Activated B cell treated with CpG ODN at 0.5 μM for 24 hours (primary cell): Measurements from ENCODE around the gene ARRB1. TPM values are rescaled to one million over a fixed set of nuclear protein-coding genes. Genes with fewer than 3 reads are reported as not detected.
"Not testable (repeated sequence)": the region's sequence is repeated elsewhere in the genome, so short reads cannot be mapped to it uniquely, and the experiment has no call there.

ENCODE experiments used
- ATAC-seq: fragments of 200-7000 bp; cut with Tn5 transposase; one replicate; pipeline ENCODE4 v1.10.0; 2021; ENCODE audit warnings: low read depth, mild to moderate bottlenecking, moderate library complexity
- CTCF ChIA-PET: fragments of 350-600 bp; sonication (Branson Sonifier 250); formaldehyde crosslinking; loops from one replicate; lab custom pipeline; 2021; ENCODE audit warnings: antibody characterized with exemption; lab: Charles Lee
- POLR2A ChIA-PET: fragments of 350-600 bp; sonication (Branson Sonifier 250); formaldehyde crosslinking; loops from one replicate; lab custom pipeline; 2021; ENCODE audit warnings: antibody characterized with exemption; lab: Charles Lee
- DNase-seq: peaks from one replicate; pipeline ENCODE4 v3.0.0; 2022
- H3K27ac Mint-ChIP-seq: one replicate; pipeline ENCODE4 v1.8.0; 2020; ENCODE audit warnings: mixed read lengths
- H3K27me3 Mint-ChIP-seq: one replicate; pipeline ENCODE4 v1.8.0; 2021; ENCODE audit warnings: mixed read lengths
- H3K36me3 Mint-ChIP-seq: one replicate; pipeline ENCODE4 v1.8.0; 2021; ENCODE audit warnings: low read depth, mixed read lengths
- H3K4me1 Mint-ChIP-seq: one replicate; pipeline ENCODE4 v1.8.0; 2021; ENCODE audit warnings: mixed read lengths
- H3K4me3 Mint-ChIP-seq: one replicate; pipeline ENCODE4 v1.8.0; 2020; ENCODE audit warnings: mild to moderate bottlenecking, mixed read lengths
- H3K9me3 Mint-ChIP-seq: one replicate; pipeline ENCODE4 v1.8.0; 2020; ENCODE audit warnings: mixed read lengths
- intact Hi-C: fragments of 100-400 bp; cut with micrococcal nuclease; formaldehyde crosslinking; loops from one replicate; pipeline ENCODE4 v1.15.1; 2024
- total RNA-seq: library from RNA; stranded (reverse); gene quantifications from 2 replicates; pipeline ENCODE4 v1.2.3, GENCODE V29; 2022
- TF ChIP-seq, protein P1 (sequence below): fragments of 200-600 bp; IDR thresholded peaks from one replicate; pipeline ENCODE4 v1.8.0; 2022; ENCODE audit warnings: antibody characterized with exemption, mild to moderate bottlenecking

The ARRB1 gene
- total RNA-seq, 1 donor from 2014 or later: 0.62 TPM

DNA sequence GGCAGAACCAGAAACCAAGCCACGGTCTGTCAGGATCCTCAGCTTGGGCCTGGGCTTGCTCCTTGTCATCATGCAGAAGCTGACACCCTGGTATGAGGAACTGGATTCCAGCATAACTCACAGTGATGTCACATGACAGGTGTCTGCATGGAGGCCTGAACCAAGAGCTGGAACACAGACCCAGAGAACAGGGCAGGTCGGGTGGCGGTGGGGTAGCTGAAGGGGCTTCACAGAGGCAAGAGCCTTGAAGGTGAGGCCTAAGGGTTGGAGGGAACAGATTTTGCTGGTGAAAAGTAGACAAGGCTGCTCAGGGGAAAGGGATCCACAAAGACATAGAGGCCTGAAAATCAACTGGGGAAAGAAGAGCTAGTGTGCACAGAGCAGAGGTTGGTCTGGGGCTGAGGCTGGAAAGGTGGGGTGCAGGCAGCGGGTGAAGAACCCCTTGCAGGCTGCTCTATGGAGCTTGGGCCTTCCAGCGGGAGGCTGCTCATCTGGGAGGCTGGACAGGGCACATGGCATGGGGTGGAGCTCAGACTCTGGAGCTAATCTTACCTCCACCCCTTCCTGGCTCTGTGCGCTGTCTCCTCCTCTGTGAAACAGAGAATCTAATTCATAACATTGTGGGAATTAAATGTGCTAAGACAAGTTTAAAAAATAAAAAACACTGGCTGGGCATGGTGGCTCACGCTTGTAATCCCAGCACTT lies 29.4 kb upstream of the ARRB1 start:
- intact Hi-C loops: loop anchor here (5.0 to 10.0 kb wide), 2 partner anchors 454 to 934 kb away; no protein-coding TSS in a partner anchor
- ChIA-PET CTCF (interaction anchor here (9.8 kb wide), 1 partner anchor 101 kb away, joined by 177 read pairs; no protein-coding TSS in a partner anchor), POLR2A (no interaction called here)
- ATAC-seq: no peak
- Mint-ChIP-seq H3K4me3 (no peak overlapping the region), H3K36me3 (no peaks in the 10 kb centered on the region), H3K27ac (no peak overlapping the region), H3K4me1 (peaks cover 4% of the 10 kb centered on the region), H3K9me3 (no peaks in the 10 kb centered on the region), H3K27me3 (peaks cover 9% of the 10 kb centered on the region)
- no peak for DNase-seq
- TF ChIP-seq, protein P1, sequence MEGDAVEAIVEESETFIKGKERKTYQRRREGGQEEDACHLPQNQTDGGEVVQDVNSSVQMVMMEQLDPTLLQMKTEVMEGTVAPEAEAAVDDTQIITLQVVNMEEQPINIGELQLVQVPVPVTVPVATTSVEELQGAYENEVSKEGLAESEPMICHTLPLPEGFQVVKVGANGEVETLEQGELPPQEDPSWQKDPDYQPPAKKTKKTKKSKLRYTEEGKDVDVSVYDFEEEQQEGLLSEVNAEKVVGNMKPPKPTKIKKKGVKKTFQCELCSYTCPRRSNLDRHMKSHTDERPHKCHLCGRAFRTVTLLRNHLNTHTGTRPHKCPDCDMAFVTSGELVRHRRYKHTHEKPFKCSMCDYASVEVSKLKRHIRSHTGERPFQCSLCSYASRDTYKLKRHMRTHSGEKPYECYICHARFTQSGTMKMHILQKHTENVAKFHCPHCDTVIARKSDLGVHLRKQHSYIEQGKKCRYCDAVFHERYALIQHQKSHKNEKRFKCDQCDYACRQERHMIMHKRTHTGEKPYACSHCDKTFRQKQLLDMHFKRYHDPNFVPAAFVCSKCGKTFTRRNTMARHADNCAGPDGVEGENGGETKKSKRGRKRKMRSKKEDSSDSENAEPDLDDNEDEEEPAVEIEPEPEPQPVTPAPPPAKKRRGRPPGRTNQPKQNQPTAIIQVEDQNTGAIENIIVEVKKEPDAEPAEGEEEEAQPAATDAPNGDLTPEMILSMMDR: no peak

- H3K4me3 Mint-ChIP-seq: no peak overlapping the region
- H3K4me1 Mint-ChIP-seq: peaks cover 4% of the 10 kb centered on the region
- ChIA-PET CTCF (interaction anchor here (9.8 kb wide), 1 partner anchor 101 kb away, joined by 177 read pairs; no protein-coding TSS in a partner anchor), POLR2A (no interaction called here)
- ATAC-seq (no peak), DNase-seq (no peak)
- no peak overlapping the region for H3K27ac Mint-ChIP-seq
- intact Hi-C loops: loop anchor here (5.0 to 10.0 kb wide), 2 partner anchors 453 to 935 kb away; no protein-coding TSS in a partner anchor
- H3K9me3 Mint-ChIP-seq: no peaks in the 10 kb centered on the region
- no peaks in the 10 kb centered on the region for H3K36me3 Mint-ChIP-seq
- TF ChIP-seq, protein P1: no peak
- H3K27me3 Mint-ChIP-seq: peaks cover 10% of the 10 kb centered on the region
These were observed 28.8 kb upstream of the ARRB1 start for GRCh38 chr11:75380245-75380644.

DNA sequence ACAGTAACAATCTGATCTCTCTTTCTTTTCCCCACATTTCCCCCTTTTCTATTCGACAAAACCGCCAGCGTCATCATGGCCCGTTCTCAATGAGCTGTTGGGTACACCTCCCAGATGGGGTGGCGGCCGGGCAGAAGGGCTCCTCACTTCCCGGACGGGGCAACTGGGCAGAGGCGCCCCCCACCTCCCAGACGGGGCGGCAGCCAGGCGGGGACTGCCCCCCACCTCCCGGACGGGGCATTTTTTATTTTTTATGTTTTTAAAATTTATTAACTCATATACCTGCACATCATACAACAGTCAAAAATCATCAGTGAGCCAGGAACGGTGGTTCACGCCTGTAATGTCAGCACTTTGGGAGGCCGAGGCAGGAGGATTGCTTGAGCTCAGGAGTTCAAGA lies 27.3 kb upstream of the ARRB1 start:
- H3K36me3 Mint-ChIP-seq, H3K4me3 Mint-ChIP-seq, H3K27ac Mint-ChIP-seq, H3K4me1 Mint-ChIP-seq, H3K27me3 Mint-ChIP-seq, ATAC-seq, DNase-seq, intact Hi-C loops, CTCF ChIA-PET, H3K9me3 Mint-ChIP-seq: not testable (repeated sequence)
- POLR2A ChIA-PET: interaction anchor here (0.6 kb wide), 1 partner anchor 19 kb away, joined by 6 read pairs; no protein-coding TSS in a partner anchor

DNA sequence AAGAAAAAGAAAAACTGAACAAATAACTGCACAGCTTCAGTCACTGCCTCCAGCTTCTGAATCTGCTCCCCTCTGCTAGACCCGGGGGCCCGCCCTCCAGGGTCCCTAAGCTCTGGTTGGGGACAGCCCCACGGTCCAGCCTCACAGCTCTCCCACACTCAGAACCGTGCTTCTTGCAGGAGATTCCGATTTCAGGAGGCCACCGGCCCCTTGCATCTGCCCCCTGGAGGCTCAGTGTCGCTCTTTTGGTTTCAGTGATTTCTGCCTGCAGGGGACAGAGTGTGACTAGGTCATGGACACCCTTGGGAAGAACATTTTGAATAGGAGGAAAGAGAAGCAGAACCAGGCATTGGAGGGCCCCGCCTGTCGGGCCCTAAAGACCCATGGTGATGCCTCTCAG lies 24.7 kb upstream of the ARRB1 start:
- TF ChIP-seq, protein P1: no peak
- ATAC-seq: no peak
- ChIA-PET POLR2A (no interaction called here), CTCF (no interaction called here)
- no peak overlapping the region for H3K27ac Mint-ChIP-seq
- intact Hi-C loops: no loop called here
- H3K27me3 Mint-ChIP-seq: peaks cover 8% of the 10 kb centered on the region
- no peaks in the 10 kb centered on the region for H3K36me3 Mint-ChIP-seq
- H3K4me3 Mint-ChIP-seq: no peak overlapping the region
- DNase-seq: no peak
- H3K4me1 Mint-ChIP-seq: no peaks in the 10 kb centered on the region
- H3K9me3 Mint-ChIP-seq: no peaks in the 10 kb centered on the region

- ATAC-seq: no peak
- TF ChIP-seq, protein P1: no peak
These were observed 24.2 kb upstream of the ARRB1 start for GRCh38 chr11:75375626-75376025.

More at GRCh38 chr11:75375626-75376025, 24.2 kb upstream of the ARRB1 start:
- H3K4me3 Mint-ChIP-seq: no peak overlapping the region
- H3K27me3 Mint-ChIP-seq: peaks cover 8% of the 10 kb centered on the region
- ChIA-PET CTCF (interaction anchor here (1.2 kb wide), 1 partner anchor 10 kb away, joined by 3 read pairs; no protein-coding TSS in a partner anchor), POLR2A (no interaction called here)
- H3K4me1 Mint-ChIP-seq: no peaks in the 10 kb centered on the region
- H3K9me3 Mint-ChIP-seq: no peaks in the 10 kb centered on the region
- intact Hi-C loops: no loop called here
- no peak overlapping the region for H3K27ac Mint-ChIP-seq
- no peak for DNase-seq
- H3K36me3 Mint-ChIP-seq: no peaks in the 10 kb centered on the region
